GM12865 (cell line): Measurements from ENCODE around the gene TBC1D22A.

Experiments
- DNase-seq: peaks from one replicate; pipeline ENCODE4 v3.0.0; 2010; ENCODE audit warnings: low read depth
- H3K4me3 ChIP-seq: 2 replicates; pipeline ENCODE4 v1.5.1; 2011; ENCODE audit warnings: mild to moderate bottlenecking, low read depth, low read length, control low read depth
- CTCF ChIP-seq: IDR thresholded peaks from 2 replicates; pipeline ENCODE4 v1.5.1; 2011; ENCODE audit warnings: low read length, control low read depth, low read depth, inconsistent platforms; ENCODE audit not compliant: insufficient read depth; ENCODE audit errors: missing control alignments

TBC1D22A gene

GRCh38 chr22:47101321-47101885 lies 339.0 kb downstream of the TBC1D22A start:
- DNase-seq = no peak
- H3K4me3 ChIP-seq = no peak overlapping the region
- TF ChIP-seq CTCF = no peak

- TF ChIP-seq CTCF = no peak
- no peak for DNase-seq
- H3K4me3 ChIP-seq = no peak overlapping the region
Measured at GRCh38 chr22:47102081-47102480, 339.6 kb downstream of the TBC1D22A start.

- H3K4me3 ChIP-seq = no peak overlapping the region
- DNase-seq = no peak
- TF ChIP-seq CTCF = no peak
Measured at GRCh38 chr22:47102648-47103047, 340.2 kb downstream of the TBC1D22A start.

DNA sequence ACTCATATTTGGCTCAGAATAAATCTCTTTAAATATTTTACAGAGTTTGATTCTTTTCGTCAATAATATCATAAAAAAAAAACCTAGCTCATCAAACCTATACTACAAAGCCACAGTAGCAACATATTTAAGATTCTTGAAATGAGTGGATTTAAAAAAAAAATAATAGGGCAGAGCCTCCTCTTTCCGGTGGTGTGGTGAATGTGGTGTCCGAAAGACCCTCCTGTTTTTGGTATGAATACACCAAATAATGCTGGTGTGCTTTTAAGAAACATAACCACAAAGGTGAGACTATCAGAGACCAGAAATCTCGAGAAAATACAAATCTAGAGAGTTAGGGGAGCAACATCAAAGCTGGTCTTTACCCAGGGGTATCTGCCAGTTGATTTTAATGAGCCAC lies 342.6 kb downstream of the TBC1D22A start:
- DNase-seq = peak; percentile 46
- no peak for TF ChIP-seq CTCF
- H3K4me3 ChIP-seq = no peak overlapping the region

GRCh38 chr22:47106806-47107205 lies 344.4 kb downstream of the TBC1D22A start:
- DNase-seq = no peak
- TF ChIP-seq CTCF = no peak
- H3K4me3 ChIP-seq = no peak overlapping the region

- H3K4me3 ChIP-seq = no peak overlapping the region
- no peak for DNase-seq
- no peak for TF ChIP-seq CTCF
Measured at GRCh38 chr22:47107431-47107830, 345.0 kb downstream of the TBC1D22A start.

GRCh38 chr22:47110817-47111443 lies 348.5 kb downstream of the TBC1D22A start:
- TF ChIP-seq CTCF = no peak
- H3K4me3 ChIP-seq = no peak overlapping the region
- DNase-seq = no peak
